G401 (cell line): Measurements from ENCODE around the gene RMND5A. TPM values are rescaled to one million over a fixed set of nuclear protein-coding genes. Genes with fewer than 3 reads are reported as not detected.

Source experiments
- DNase-seq: peaks from one replicate; pipeline ENCODE4 v3.0.0-alpha.2; 2015; ENCODE audit warnings: low spot score
- in situ Hi-C: cut with HindIII; loops from 2 replicates; pipeline ENCODE4 v1.10.0; 2016; ENCODE audit warnings: low sequenced_read_pairs, mixed read lengths
- total RNA-seq: library from RNA; depleted of rRNA; stranded (reverse); fragments of >200 nt; shearing (Covaris generic); gene quantifications from 2 replicates; pipeline ENCODE4 v1.2.3, GENCODE V29; 2014; rRNA removed

RMND5A gene
- total RNA-seq, 1 experiment from 2014 or later: 51.0 TPM

DNA sequence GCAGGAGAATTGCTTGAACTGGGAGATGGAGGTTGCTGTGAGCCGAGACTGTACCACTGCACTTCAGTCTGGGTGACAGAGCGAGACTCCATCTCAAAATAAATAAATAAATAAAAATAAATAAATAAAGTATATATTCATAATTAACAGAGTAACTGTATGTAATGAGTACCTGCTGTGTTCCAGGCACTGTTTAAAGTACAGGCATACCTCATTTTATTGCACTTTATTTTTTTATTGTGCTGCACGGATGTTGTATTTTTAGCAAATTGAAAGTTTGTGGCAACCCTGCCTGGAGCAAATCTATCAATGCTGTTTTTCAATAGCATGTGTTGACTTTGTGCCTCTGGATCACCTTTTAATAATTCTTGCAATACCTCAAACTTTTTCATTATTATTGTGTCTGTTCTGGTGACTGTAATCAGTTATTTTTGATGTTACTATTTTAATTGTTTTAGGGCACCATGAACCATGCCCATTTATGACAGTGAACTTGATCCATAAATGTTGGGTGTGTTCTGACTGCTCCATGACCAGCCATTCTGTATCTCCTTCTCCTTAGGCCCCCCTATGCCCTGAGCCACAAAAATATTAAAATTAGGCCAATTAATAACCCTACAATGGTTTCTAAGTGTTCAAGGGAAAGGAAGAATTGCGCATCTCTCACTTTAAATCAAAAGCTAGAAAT, 98.2 kb downstream of the RMND5A start:
- in situ Hi-C loops: no loop called here
- DNase-seq: no peak

DNA sequence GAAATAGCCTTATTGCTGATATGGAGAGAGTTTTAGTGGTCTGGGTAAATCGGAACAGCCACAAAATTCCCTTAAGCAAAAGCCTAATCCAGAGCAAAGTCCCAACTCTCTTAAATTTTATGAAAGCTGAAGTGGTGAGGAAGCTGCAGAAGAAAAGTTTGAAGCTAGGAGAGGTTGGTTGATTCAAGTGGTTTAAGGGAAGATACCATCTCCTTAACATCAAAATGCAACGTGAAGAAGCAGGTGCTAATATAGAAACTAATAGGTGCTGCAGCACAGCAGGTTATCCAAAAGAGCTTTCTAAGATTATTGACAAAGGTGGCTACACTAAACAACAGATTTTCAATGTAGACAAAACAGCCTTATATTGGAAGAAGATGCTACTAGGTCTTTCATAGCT, 98.9 kb downstream of the RMND5A start:
- in situ Hi-C loops: no loop called here
- DNase-seq: no peak

DNA sequence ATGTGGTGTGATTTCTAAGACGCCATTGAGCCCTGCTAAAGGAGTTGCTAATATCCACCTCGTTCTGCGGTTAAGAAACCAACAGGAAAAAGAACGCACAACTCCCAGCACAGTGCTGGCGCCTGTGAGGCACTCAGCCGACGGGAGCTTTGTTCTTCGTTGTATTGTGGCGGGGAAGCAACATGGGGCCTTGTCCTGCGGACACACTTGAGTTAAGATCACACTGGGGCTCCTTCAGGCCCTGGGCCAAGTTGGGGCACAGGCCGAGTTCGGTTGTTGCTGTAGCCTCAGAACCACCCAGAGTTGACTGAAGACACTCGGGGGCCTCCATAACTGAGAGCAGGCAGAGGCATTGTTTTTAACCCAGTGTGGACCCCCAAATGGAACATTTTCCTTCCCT, 101.2 kb downstream of the RMND5A start:
- DNase-seq: no peak
- in situ Hi-C loops: no loop called here

DNA sequence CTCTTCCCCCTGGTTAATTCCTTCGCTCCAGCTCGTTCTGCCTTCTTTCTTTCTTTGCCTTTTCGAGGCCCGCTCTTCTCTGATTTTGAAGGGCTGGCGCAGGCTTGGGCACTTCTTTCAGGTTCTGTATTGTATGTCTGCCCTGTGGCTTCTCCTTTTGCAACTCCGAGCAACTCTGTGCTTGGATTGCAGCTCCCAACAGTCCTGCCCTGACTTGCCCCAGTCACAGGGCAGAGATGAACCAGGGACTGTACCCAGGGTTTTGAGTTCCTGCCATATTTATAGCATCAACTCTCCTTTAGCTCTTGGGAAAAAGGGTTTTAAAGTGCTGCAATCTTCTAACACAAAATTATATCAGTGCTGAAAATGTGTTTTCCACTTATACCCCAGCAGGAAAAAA, 101.8 kb downstream of the RMND5A start:
- no peak for DNase-seq
- in situ Hi-C loops: no loop called here

DNA sequence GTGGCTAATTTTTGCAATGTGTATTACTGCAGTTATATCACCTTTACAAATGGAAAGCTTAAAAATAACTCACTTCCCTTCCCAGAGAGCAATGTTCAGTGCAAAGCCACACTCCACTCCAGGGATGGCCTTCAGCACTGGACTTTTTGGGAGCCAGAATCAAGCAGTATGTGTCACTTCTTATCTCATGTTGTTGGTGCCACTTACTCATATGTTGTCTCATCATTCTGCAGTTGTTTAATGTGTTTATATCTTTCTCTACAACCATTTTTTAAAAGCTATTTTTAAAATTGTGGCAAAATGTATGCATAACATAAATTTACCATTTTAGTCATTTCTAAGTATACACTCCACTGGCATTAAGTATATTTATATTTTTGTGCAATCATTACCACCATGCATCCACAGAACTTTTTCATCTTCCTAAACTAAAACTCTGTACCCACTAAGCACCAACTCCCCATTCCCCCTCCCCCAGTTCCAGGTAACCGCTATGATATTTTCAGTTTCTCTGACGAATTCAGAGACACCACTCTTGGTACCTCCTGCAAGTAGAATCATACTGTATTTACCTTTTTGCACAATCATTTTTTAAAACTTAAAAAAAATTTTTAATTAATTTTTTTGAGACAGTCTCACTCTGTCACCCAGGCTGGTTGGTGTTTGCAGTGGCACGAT, 102.7 kb downstream of the RMND5A start:
- in situ Hi-C loops: no loop called here
- no peak for DNase-seq

DNA sequence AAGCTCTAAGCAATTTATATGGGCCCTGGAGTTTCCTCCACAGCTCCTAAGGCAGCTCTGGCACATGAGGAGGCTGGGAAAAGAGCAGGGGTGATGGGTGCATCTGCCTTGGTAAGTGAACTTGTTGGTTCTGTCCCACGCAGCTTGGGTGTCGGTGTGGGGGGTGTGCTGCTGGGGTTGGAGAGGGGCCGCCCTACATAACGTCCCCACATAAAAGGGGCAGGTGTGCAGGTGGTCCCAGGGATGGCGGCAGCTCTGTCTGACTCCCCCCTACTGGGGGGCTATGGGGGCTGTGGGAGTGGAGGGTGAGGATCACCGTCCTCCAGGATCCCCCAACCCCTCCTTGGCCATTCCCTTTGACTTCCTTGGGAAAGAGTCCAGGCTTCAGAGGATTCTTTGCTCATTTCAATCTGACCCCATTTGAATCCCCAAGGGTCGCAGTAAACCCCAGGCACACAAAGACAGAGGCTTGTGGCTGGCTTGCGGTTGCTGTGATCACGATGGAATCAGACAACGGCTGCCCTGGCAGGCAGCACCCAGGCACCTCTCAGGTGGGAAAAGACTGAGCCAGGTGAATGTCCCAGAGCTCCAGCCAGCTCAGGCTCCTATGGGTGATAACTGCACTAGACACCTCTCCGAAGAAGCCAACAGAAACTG, 105.1 kb downstream of the RMND5A start:
- in situ Hi-C loops: no loop called here
- no peak for DNase-seq

DNA sequence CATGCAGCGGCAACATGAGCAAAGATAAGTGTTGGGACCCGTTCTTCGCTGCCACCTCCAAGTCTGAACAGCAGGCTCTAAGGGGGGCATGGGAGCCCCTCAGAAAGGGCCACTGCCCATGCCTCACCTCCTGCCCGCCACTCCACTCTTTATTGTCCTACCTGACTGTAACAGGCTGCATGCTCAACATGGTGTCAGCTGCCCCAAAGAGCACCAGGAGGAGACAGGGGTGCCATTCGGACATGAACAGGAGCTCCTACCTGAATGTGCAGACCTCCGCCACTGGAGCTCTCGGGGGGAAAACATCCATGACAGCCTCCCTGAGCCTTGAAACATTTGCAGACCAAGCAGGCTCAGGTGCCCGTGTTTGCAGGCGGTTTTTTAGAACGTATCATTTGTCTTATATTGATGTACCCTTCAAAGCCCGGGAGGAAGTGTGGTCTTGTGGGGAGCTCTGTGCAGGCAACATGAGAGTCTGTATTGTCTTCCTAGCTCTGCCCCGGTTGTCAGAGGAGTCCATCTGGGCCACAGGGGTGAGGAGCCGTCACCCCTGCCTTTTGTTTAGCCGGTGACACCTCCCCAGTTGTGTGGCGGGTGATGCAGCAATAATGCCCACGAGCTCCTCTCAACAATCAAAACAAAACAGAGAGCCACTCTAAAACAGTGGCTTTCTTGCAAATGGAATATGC, 105.7 kb downstream of the RMND5A start:
- DNase-seq: no peak
- in situ Hi-C loops: no loop called here

DNA sequence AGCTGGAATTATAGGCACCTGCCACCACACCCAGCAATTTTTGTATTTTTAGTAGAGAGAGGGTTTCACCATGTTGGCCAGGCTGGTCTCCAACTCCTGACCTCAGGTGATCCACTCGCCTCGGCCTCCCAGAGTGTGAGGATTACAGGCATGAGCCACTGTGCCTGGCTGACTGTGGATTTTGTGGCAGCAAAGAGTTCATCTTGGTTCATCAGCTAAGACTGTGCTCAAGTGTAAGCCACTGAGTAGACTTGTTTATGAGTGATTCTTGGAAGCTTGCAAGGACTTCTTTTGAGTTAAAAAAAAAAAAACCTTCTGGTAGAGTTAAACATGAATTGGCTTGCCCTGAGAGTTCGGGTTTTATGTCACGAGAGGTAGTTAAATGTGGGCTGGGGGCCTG, 106.9 kb downstream of the RMND5A start:
- in situ Hi-C loops: no loop called here
- DNase-seq: no peak

Other genes with a start within 250 kb of the RMND5A start
- gene CHMP3, start 156.8 kb upstream of the RMND5A start, total RNA-seq: 58.8 and 83.8 TPM in 2 replicates
- gene RNF103, start 96.4 kb upstream of the RMND5A start, total RNA-seq: 10.9 and 13.4 TPM in 2 replicates
- gene CD8A, start 70.6 kb downstream of the RMND5A start, total RNA-seq: 0.14 and 0.86 TPM in 2 replicates
- gene CD8B, start 141.6 kb downstream of the RMND5A start, total RNA-seq: not detected in 2 replicates
- not detected in 2 replicates for gene RGPD1, start 221.8 kb downstream of the RMND5A start, total RNA-seq